ENCODE measurements around the gene ZCCHC24.

Gene ZCCHC24

DNA sequence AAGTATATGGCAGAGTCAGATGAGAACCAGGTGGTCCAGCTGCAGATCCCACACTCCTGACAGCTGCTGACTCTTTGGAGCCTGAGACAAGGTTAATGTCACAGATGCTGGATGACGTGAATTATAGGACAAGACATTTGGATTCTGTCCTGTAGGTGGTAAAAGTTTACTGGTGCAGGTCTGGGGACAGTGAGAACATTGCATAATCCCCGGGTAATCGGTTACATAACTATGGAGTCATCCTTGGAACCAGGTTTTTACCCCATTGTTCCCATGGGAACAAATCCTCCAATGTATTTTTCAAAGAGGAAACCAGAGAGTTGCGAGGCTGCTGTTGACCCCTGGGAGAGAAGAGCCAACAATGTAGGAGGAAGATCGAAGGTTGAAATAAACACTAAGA lies 27.5 kb upstream of the ZCCHC24 start:
- DNase-seq (ENCODE audit: low read depth in 1 of 2, low spot score in 1 of 2), result no peak

- no peak for DNase-seq (ENCODE audit: low read depth in 1 of 2, low spot score in 1 of 2)
Observed at GRCh38 chr10:79472449-79472848, 27.0 kb upstream of the ZCCHC24 start.

- DNase-seq (ENCODE audit: low read depth in 1 of 2, low spot score in 1 of 2), result no peak
Observed at GRCh38 chr10:79471776-79472175, 26.4 kb upstream of the ZCCHC24 start.

- DNase-seq (ENCODE audit: low read depth in 1 of 2, low spot score in 1 of 2), result no peak
Observed at GRCh38 chr10:79470096-79470495, 24.7 kb upstream of the ZCCHC24 start.

- no peak for DNase-seq (ENCODE audit: low read depth in 1 of 2, low spot score in 1 of 2)
Observed at GRCh38 chr10:79468841-79469585, 23.6 kb upstream of the ZCCHC24 start.

DNA sequence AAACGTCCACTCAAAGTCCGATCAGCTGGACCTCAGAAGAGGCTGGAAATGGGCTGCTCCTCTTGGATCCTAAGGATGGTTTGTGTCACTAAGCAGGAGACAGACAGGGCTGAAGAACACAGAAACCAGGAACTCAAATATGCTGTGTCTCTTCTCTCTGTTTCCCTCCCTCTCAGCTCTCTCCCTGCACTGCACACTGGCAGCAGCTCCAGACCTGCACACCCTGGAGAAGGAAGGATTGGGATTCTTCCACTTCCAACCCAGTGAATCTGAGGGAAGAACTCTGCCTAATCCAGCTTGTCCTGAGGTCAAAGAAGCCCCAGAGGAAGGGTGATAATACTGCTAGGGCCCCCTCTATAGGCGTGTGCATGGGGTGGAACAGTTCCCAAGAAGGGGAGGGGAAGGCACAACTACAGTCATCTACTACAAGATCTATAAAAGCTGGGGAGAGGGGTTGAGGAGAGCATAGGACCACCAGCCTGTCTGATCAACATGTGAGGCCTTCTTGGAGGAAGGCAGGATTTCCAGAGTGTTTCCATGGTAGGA lies 22.7 kb upstream of the ZCCHC24 start:
- no peak for DNase-seq (ENCODE audit: low read depth in 1 of 2, low spot score in 1 of 2)

- no peak for DNase-seq (ENCODE audit: low read depth in 1 of 2, low spot score in 1 of 2)
Observed at GRCh38 chr10:79465341-79465740, 19.9 kb upstream of the ZCCHC24 start.

GRCh38 chr10:79463578-79464496 lies 18.4 kb upstream of the ZCCHC24 start:
- no peak for DNase-seq (ENCODE audit: low read depth in 1 of 2, low spot score in 1 of 2)

DNA sequence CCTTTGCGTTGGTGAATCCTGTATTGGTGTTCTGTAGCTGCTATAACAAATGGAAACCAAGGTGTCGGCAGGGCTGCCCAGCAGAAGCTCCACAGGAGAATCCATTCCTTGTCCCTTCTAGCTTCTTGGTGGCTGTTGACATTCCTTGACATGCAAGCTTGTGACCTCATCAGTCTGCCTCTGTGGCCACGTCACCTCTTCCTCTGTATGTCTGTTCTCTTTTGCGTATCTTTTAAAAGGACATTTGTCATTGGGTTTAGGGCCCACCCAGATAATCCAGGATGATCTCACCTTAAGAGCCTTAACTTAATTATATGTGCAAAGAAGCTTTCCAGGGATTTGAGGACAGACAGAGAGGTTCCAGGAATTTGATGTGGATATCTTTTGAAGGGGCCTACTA lies 15.3 kb upstream of the ZCCHC24 start:
- DNase-seq (ENCODE audit: low read depth in 1 of 2, low spot score in 1 of 2), result no peak

DNA sequence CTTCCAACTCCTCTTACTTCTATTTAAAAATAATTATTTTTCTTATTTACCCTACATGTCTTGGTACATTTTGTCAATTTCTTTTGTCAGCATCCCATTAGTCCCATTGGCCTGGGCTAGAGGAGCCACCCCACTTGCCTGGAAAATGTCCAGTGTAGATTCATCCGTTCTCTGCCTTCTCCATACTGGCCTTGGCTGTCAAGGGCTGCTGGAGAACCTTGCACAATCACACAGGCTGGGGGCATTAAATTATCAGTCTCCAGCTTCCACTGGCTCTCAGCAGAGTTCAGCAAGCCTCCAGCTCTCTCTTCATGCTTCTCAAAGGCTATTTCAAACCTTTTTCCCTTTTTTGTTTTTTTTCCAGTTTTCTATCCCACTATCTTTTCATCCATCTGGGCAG lies 13.8 kb upstream of the ZCCHC24 start:
- no peak for DNase-seq (ENCODE audit: low read depth in 1 of 2, low spot score in 1 of 2)

DNA sequence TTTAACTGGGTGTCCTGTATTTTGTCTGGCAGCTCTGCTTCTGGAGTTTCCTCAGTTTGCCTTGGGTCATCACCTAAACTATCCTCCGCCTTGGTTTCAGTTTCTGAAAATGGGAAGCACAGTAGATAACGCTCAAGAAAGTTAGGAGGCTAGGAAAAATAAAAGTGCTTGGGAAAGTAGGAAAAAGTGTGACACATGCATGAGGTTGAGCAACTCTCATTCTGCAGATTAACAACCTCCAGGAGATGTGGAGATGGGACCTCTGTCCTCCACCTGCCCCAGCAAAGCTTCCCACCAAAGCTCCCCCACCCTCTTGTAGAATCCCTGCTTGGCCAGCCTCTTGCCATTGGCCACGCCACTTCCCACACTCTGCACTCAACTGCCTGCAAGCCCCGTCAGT lies 13.1 kb upstream of the ZCCHC24 start:
- DNase-seq (ENCODE audit: low read depth in 1 of 2, low spot score in 1 of 2), result no peak

GRCh38 chr10:79457256-79457785 lies 11.9 kb upstream of the ZCCHC24 start:
- DNase-seq (ENCODE audit: low read depth in 1 of 2, low spot score in 1 of 2), result no peak

DNA sequence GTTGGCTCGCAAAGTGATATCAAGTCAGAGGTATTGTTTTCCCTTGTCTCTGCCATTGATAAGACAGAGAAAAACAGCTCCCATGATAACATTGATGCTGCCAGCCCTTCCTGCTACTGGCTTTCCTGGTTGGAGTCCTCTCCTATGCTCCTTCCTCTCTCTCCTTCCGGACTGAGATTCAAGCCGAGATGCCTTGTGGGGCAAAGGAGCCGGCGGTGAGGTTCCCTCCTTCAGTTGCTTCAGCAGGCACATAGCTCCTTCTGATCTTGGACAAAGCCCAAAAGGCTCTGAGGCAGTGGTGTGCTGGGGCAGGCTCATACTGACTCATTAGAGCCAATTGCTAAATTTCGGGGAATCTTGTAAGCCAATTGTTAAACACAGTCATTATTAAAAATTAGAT lies 8.8 kb upstream of the ZCCHC24 start:
- DNase-seq (ENCODE audit: low read depth in 1 of 2, low spot score in 1 of 2), result no peak

DNA sequence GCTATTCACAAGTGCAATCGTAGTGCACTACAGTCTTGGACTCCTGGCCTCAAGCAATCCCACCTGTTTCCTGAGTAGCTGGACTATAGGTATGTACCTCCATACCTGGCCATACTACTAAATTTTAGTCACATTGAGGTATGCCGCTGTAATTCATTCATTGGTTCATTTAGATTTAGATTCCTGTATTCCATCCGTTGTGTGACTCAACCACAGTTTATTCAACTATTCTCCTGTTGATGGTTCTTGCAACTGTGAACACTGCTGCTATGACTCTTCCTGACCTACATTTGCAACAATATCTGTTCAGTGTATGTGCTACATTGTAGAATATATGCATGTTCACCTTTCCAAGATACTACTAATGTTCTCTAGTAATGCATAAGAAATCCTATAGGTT lies 8.0 kb upstream of the ZCCHC24 start:
- no peak for DNase-seq (ENCODE audit: low read depth in 1 of 2, low spot score in 1 of 2)

- no peak for DNase-seq (ENCODE audit: low read depth in 1 of 2, low spot score in 1 of 2)
Observed at GRCh38 chr10:79452174-79452611, 6.8 kb upstream of the ZCCHC24 start.

DNA sequence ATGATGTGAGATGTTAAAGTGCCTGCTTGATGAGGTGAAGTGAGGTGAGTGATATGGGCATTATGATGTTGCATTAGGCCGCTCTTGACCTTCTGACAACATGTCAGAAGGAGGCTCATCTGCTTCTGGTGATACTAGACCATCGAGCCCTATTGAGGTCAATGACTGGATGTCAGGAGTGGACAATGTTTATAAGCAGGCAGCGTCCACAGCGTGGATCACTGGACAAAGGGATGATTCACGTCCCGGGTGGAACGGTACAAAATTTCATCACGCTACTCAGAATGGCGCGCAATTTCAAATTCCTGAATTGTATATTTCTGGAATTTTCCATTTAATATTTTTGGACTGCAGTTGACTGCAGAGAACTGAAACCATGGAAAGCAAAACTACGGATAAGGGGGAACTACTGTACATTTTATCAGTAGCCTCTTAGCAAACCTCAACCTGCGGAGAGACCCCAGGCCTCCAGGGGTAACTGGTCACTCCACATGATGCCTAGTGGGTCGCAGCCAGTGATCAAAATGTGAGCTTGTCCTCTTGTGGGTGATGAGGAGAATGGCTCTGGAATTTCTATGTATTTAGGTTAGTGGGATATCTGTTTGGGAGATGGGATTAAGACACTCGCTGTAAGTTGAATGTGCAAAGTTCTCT lies 5.7 kb upstream of the ZCCHC24 start:
- DNase-seq (ENCODE audit: low read depth in 1 of 2, low spot score in 1 of 2), result no peak

DNA sequence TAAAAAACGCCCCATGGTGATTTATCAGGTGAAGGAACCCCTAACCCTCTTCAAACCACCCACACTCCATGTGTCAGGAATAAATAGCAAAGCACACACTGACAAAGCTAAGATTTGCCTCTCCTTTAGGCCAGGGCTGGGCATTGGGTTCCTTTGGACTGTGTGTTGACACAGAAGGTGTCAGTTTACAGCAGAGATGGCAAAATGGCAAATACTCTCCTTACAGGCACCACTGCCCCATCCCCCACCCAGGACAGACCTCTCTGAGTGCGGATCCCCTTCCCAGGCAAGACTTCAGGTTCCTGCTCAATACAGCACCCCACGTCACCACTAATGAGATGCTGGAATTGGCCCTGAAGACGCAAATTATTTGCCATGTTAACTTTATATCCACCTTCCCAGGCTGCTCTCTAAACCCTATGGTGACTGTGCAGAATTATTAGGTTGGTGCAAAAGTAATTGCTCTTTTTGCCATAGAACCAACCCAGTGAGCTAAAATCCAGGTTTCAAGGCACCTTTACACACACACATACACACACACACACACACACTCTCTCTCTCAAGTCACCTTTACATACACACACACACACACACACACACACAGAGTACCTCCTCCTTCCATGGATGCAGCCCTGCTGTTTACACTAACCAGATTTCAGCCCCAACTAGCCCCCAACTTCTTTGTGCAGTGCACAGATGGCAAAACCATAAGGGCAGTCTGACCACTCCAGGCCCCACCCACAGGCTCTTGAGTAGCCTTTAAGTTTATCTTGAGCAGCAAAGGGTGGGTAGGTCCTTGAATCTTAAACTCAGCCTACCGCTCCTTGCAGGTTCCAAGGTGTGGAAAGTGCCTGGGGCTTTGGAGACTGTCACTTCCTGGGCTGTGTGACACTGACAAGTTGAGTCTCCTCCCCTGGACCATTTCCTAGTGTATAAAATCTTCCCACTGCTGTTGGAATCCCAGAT lies 4.0 kb upstream of the ZCCHC24 start:
- no peak for DNase-seq (ENCODE audit: low read depth in 1 of 2, low spot score in 1 of 2)

GRCh38 chr10:79448732-79449049 lies 3.3 kb upstream of the ZCCHC24 start:
- no peak for DNase-seq (ENCODE audit: low read depth in 1 of 2, low spot score in 1 of 2)

- no peak for DNase-seq (ENCODE audit: low read depth in 1 of 2, low spot score in 1 of 2)
Observed at GRCh38 chr10:79447911-79448731, 2.7 kb upstream of the ZCCHC24 start.

Measured in activated T-helper 1 cell treated with anti-CD3 and anti-CD28 coated beads, Interleukin-2, amount 50 U/mL, for 16 hours (primary cell).